Measurements from ENCODE around the gene NDUFAF7.
"Not testable (repeated sequence)": the region's sequence is repeated elsewhere in the genome, so short reads cannot be mapped to it uniquely, and the experiment has no call there.

Gene NDUFAF7

GRCh38 chr2:37205689-37206341, 25.6 kb upstream of the NDUFAF7 start:
- TF ChIP-seq CTCF (IDR thresholded peaks at IDR 0.05; ENCODE audit: extremely low read depth, missing control alignments), result no peak
- no peak for DNase-seq (ENCODE audit: low spot score)

- DNase-seq (ENCODE audit: low spot score), result not testable (repeated sequence)
Measured at GRCh38 chr2:37206760-37207159, 24.7 kb upstream of the NDUFAF7 start.

GRCh38 chr2:37211212-37211611, 20.2 kb upstream of the NDUFAF7 start:
- no peak for TF ChIP-seq CTCF (IDR thresholded peaks at IDR 0.05; ENCODE audit: extremely low read depth, missing control alignments)
- DNase-seq (ENCODE audit: low spot score), result no peak

DNA sequence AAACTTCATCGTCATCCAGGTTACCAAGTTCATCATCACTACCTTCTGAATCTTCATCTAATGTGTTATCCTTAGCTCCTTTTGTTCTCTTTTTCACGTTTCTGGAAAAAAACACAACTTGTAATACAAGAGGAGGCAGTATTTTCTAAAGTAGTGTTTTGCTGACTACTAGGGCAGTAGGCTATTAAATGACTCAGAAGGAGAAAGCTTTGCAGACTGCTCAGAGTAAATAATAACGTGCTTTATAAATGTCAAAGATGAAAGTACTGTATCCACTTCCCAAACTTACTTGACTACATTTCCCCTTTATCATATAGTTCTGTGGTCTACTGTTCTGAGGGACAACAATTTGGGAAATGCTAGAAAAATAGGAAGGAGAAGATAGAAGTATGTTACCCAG, 19.5 kb upstream of the NDUFAF7 start:
- TF ChIP-seq CTCF (IDR thresholded peaks at IDR 0.05; ENCODE audit: extremely low read depth, missing control alignments), result no peak
- DNase-seq (ENCODE audit: low spot score), result no peak

- TF ChIP-seq CTCF (IDR thresholded peaks at IDR 0.05; ENCODE audit: extremely low read depth, missing control alignments), result no peak
- DNase-seq (ENCODE audit: low spot score), result no peak
Measured at GRCh38 chr2:37215250-37215649, 16.2 kb upstream of the NDUFAF7 start.

GRCh38 chr2:37219046-37219445, 12.4 kb upstream of the NDUFAF7 start:
- no peak for DNase-seq (ENCODE audit: low spot score)
- no peak for TF ChIP-seq CTCF (IDR thresholded peaks at IDR 0.05; ENCODE audit: extremely low read depth, missing control alignments)

- DNase-seq (ENCODE audit: low spot score), result no peak
- TF ChIP-seq CTCF (IDR thresholded peaks at IDR 0.05; ENCODE audit: extremely low read depth, missing control alignments), result no peak
Measured at GRCh38 chr2:37223131-37223530, 8.3 kb upstream of the NDUFAF7 start.

DNA sequence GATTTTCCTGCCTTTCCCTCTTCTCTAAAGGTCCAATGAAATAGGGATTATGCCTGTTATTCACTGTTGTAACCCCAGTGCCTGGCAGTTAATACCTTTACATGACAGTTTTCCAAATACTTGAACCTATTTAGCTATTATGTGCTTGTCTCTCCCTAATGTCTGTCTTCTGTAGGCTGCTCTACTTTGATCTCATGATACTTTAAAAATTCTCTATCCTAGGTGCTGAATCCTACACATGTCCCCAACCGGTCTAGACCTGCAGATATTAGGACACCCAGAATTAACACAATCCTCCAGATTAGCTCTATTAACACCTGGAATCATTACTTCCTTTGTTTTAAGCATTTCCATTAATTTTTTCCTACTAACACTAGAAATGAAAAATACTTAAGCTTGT, 7.4 kb upstream of the NDUFAF7 start:
- no peak for TF ChIP-seq CTCF (IDR thresholded peaks at IDR 0.05; ENCODE audit: extremely low read depth, missing control alignments)
- DNase-seq (ENCODE audit: low spot score), result no peak

DNA sequence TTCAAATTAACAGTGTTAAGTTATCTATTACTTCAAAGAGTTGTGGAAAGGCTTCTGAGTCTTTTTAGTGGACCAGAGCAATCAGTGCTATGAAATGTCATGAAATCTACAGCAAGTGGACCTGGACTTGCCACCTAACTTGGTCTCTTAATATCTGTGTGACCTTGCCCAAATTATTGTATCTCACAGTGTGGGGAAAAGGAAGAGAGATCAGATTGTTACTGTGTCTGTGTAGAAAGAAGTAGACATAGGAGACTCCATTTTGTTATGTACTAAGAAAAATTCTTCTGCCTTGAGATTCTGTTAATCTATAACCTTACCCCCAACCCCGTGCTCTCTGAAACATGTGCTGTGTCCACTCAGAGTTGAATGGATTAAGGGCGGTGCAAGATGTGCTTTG, 6.3 kb upstream of the NDUFAF7 start:
- not testable (repeated sequence) for DNase-seq (ENCODE audit: low spot score)

Data from GM20000 (cell line).